HL-60 (cell line): ENCODE data around the gene ACCSL.

Source experiments
- DNase-seq, 2 experiments: peaks; one replicate each; pipeline ENCODE4 v3.0.0-alpha.2; 2010 to 2020; ENCODE audit warnings: low read depth in 1 of 2, low spot score in 1 of 2
- H3K27ac ChIP-seq: fragments of 250-450 bp; sonication (Bioruptor Pico); replicated peaks from 2 replicates; pipeline ENCODE4 v1.5.1; 2020; ENCODE audit warnings: mild to moderate bottlenecking, moderate library complexity
- H3K27me3 ChIP-seq: fragments of 250-450 bp; sonication (Bioruptor Pico); 2 replicates; pipeline ENCODE4 v1.5.1; 2021; ENCODE audit warnings: mild to moderate bottlenecking, moderate library complexity; ENCODE audit not compliant: insufficient read depth, poor library complexity, severe bottlenecking
- H3K4me3 ChIP-seq: replicated peaks from 2 replicates; pipeline ENCODE4 v1.5.1; 2011; ENCODE audit warnings: mild to moderate bottlenecking, control low read depth, low read length; ENCODE audit not compliant: insufficient read depth
- CTCF ChIP-seq: IDR thresholded peaks from one replicate; pipeline ENCODE4 v1.5.1; 2011; ENCODE audit warnings: low read length, control low read depth, inconsistent platforms; ENCODE audit not compliant: insufficient read depth
- GABPA ChIP-seq: IDR thresholded peaks from 2 replicates; pipeline ENCODE4 v1.6.1; 2012; ENCODE audit warnings: low read depth
- POLR2AphosphoS5 ChIP-seq: IDR thresholded peaks from 2 replicates; pipeline ENCODE4 v1.6.1; 2012; ENCODE audit warnings: low read depth
- REST ChIP-seq: IDR thresholded peaks from 2 replicates; pipeline ENCODE4 v1.6.1; 2012; ENCODE audit warnings: low read depth; ENCODE audit not compliant: insufficient replicate concordance
- SPI1 ChIP-seq: IDR thresholded peaks from 2 replicates; pipeline ENCODE4 v1.6.1; 2012; ENCODE audit warnings: low read depth, mild to moderate bottlenecking, borderline replicate concordance
- long read RNA-seq: library from polyadenylated mRNA; unstranded; transcript quantifications from one replicate; pipeline ENCODE4 v2.0.0, GENCODE V29; 2020

Gene ACCSL
- long read RNA-seq: 0 reads

GRCh38 chr11:44047931-44048431 is at the start of gene ACCSL:
ACCSL (plus strand) TSS chr11:44047981; CDS start chr11:44048037, 56 bp downstream.
- Histone ChIP-seq H3K4me3 (no peak within 1 kb of the TSS), H3K27ac (no peak within 1 kb of the TSS), H3K27me3 (no peaks in the 10 kb centered on the region)
- TF ChIP-seq GABPA: no peak
- TF ChIP-seq REST: no peak
- no peak for TF ChIP-seq SPI1
- DNase-seq: no peak

GRCh38 chr11:43998308-43998707 is 49.5 kb upstream of the ACCSL start:
- DNase-seq: no peak
- TF ChIP-seq REST (no peak), SPI1 (no peak), POLR2AphosphoS5 (no peak), GABPA (no peak), CTCF (no peak)
- no peak overlapping the region for H3K4me3 ChIP-seq
- peaks cover 2% of the 10 kb centered on the region for H3K27me3 ChIP-seq
- no peak overlapping the region for H3K27ac ChIP-seq

GRCh38 chr11:44000731-44001130 is 47.0 kb upstream of the ACCSL start:
- no peak overlapping the region for H3K4me3 ChIP-seq
- no peak overlapping the region for H3K27ac ChIP-seq
- peaks cover 2% of the 10 kb centered on the region for H3K27me3 ChIP-seq
- no peak for DNase-seq
- TF ChIP-seq CTCF (no peak), REST (no peak), POLR2AphosphoS5 (no peak)
